KBM-7 (cell line): ENCODE results near the gene UGDH.

Experiments
- DNase-seq: peaks from one replicate; pipeline ENCODE4 v3.0.0-alpha.2; 2015
- in situ Hi-C: fragments of 300-500 bp; cut with MboI; formaldehyde crosslinking; loops from 2 replicates; pipeline ENCODE4 v1.14.3; 2020; ENCODE audit warnings: low sequenced_read_pairs, low pct_unique_long_range_greater_than_20kb, mixed read lengths

The UGDH gene

GRCh38 chr4:39502019-39502663 is 25.1 kb downstream of the UGDH start:
- no peak for DNase-seq
- in situ Hi-C loops: no loop called here

GRCh38 chr4:39498727-39499020 is 28.6 kb downstream of the UGDH start:
- DNase-seq: no peak
- in situ Hi-C loops: no loop called here

GRCh38 chr4:39497909-39498726 is 29.1 kb downstream of the UGDH start:
- no peak for DNase-seq
- in situ Hi-C loops: no loop called here

GRCh38 chr4:39495446-39496213 is 31.6 kb downstream of the UGDH start:
- in situ Hi-C loops: no loop called here
- DNase-seq: no peak

GRCh38 chr4:39494354-39494753 is 32.9 kb downstream of the UGDH start:
- DNase-seq: no peak
- in situ Hi-C loops: no loop called here

GRCh38 chr4:39490322-39490721 is 36.9 kb downstream of the UGDH start:
- DNase-seq: no peak
- in situ Hi-C loops: no loop called here

- DNase-seq: no peak
- in situ Hi-C loops: no loop called here
Measured at GRCh38 chr4:39486221-39486804, 40.9 kb downstream of the UGDH start.

- in situ Hi-C loops: no loop called here
- no peak for DNase-seq
Measured at GRCh38 chr4:39484582-39485272, 42.5 kb downstream of the UGDH start.

- in situ Hi-C loops: no loop called here
- peak; percentile 25 for DNase-seq
Measured at GRCh38 chr4:39480902-39481695, 46.1 kb downstream of the UGDH start.

- DNase-seq: no peak
- in situ Hi-C loops: no loop called here
Measured at GRCh38 chr4:39480251-39480650, 47.0 kb downstream of the UGDH start.

- in situ Hi-C loops: no loop called here
- DNase-seq: no peak
Measured at GRCh38 chr4:39476187-39476895, 50.9 kb downstream of the UGDH start.

- in situ Hi-C loops: no loop called here
- no peak for DNase-seq
Measured at GRCh38 chr4:39472396-39472795, 54.8 kb downstream of the UGDH start.

- DNase-seq: no peak
- in situ Hi-C loops: no loop called here
Measured at GRCh38 chr4:39470402-39470801, 56.8 kb downstream of the UGDH start.

- DNase-seq: peak; percentile 92
- in situ Hi-C loops: no loop called here
Measured at GRCh38 chr4:39469429-39470077, 57.7 kb downstream of the UGDH start.

GRCh38 chr4:39467464-39467863 is 59.8 kb downstream of the UGDH start:
- DNase-seq: no peak
- in situ Hi-C loops: no loop called here

GRCh38 chr4:39466747-39467146 is 60.5 kb downstream of the UGDH start:
- in situ Hi-C loops: no loop called here
- DNase-seq: no peak

GRCh38 chr4:39464886-39465501 is 62.2 kb downstream of the UGDH start:
- peak; percentile 51 for DNase-seq
- in situ Hi-C loops: no loop called here
